AG09309 (cell line): ENCODE data around the gene PFKL.

Experiments used
- DNase-seq: peaks from one replicate; pipeline ENCODE4 v3.0.0-alpha.2; 2010; ENCODE audit warnings: low read depth
- H3K4me3 ChIP-seq: 2 replicates; pipeline ENCODE4 v1.5.1; 2011; ENCODE audit warnings: mild to moderate bottlenecking, low read depth, low read length, moderate library complexity; ENCODE audit not compliant: control insufficient read depth
- TF ChIP-seq, protein P1 (sequence below): IDR thresholded peaks from 2 replicates; pipeline ENCODE4 v1.5.1; 2011; ENCODE audit warnings: mild to moderate bottlenecking, low read depth, low read length, inconsistent platforms; ENCODE audit not compliant: insufficient read depth, control insufficient read depth; ENCODE audit errors: missing control alignments

PFKL gene

DNA sequence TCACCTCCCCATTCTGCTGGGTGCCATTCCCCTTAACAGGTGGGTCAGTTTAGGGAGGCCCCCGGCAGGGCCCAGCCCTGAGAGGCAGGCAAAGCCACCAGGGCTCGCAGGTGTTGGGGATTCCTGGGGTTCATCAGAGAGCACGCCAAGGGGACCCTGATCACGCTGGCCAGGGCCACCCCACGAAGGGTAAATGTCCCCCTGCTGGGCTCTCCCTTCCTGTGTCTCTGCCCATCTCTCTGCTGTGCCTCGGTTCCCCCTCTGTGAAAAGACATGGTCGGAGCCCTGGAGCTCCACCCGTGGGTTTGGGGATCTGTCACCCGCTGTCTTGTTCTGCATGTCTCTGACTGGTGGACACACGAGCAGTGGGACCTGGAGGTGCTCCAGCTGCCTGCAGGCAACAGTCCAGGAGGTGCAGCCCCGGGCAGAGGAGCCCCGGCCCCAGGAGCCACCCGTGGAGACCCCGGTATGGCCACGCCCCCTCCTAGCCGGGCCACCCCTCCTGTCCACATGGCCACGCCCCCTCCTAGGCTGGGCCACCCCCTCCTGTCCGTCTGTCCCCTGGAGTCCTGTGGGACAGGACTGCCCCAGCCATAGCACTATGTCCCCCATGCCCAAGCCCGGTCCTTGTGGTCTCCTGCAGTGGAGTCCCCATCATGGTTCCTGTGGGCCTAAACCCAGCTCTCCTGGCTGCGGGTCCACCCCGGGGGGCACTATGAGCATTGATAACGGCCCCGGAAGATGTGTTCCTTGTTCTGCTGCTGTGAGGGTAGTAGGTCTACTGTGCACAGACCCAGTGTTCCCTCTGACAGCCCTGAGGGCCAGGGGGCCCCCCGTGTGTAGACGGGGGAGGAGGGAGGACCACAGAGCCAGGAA lies 7.7 kb upstream of the PFKL start:
- no peak overlapping the region for H3K4me3 ChIP-seq
- no peak for DNase-seq
- TF ChIP-seq, protein P1, sequence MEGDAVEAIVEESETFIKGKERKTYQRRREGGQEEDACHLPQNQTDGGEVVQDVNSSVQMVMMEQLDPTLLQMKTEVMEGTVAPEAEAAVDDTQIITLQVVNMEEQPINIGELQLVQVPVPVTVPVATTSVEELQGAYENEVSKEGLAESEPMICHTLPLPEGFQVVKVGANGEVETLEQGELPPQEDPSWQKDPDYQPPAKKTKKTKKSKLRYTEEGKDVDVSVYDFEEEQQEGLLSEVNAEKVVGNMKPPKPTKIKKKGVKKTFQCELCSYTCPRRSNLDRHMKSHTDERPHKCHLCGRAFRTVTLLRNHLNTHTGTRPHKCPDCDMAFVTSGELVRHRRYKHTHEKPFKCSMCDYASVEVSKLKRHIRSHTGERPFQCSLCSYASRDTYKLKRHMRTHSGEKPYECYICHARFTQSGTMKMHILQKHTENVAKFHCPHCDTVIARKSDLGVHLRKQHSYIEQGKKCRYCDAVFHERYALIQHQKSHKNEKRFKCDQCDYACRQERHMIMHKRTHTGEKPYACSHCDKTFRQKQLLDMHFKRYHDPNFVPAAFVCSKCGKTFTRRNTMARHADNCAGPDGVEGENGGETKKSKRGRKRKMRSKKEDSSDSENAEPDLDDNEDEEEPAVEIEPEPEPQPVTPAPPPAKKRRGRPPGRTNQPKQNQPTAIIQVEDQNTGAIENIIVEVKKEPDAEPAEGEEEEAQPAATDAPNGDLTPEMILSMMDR = no peak

DNA sequence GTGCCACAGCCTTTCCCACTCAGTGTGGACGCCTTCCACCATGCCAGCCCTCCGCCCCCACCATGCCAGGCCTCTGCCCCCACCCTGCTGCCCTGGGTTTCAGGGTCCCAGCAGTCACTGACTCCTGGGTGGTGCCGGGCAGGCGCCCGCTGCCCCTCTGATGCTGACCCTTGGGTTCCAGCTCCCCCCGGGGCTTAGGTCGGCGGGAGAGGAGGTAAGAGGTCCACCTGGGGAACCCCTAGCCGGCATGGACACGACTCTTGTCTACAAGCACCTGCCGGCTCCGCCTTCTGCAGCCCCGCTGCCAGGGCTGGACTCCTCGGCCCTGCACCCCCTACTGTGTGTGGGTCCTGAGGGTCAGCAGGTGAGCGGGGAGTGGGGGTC lies 7.0 kb upstream of the PFKL start:
- TF ChIP-seq, protein P1 = no peak
- no peak overlapping the region for H3K4me3 ChIP-seq
- DNase-seq = no peak

DNA sequence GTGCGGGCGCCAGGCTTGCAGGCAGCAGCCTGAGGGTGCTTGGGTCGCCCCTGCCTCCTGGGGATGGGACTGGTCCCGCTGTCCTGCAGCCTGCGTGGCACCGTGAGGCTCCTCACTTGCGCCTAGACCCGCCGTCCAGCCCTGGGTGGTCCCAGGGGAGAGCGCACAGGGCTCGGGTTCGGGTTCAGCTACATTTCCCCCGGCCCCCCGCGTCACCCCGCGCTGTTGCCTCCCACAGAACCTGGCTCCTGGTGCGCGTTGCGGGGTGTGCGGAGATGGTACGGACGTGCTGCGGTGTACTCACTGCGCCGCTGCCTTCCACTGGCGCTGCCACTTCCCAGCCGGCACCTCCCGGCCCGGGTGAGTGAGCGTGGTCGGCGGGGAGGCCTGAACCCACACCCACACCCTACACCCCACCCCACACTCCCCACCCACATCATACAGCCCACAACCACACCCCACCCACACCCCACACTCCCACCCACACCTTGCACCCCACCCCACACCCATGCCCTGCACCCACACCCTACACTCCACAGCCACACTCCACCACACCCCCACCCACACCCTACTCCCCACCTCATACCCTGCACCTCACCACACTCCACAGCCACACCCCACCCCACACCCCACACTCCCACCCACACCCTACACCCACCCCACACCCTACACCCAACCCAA lies 6.2 kb upstream of the PFKL start:
- TF ChIP-seq, protein P1 = no peak
- H3K4me3 ChIP-seq = no peak overlapping the region
- DNase-seq = no peak

DNA sequence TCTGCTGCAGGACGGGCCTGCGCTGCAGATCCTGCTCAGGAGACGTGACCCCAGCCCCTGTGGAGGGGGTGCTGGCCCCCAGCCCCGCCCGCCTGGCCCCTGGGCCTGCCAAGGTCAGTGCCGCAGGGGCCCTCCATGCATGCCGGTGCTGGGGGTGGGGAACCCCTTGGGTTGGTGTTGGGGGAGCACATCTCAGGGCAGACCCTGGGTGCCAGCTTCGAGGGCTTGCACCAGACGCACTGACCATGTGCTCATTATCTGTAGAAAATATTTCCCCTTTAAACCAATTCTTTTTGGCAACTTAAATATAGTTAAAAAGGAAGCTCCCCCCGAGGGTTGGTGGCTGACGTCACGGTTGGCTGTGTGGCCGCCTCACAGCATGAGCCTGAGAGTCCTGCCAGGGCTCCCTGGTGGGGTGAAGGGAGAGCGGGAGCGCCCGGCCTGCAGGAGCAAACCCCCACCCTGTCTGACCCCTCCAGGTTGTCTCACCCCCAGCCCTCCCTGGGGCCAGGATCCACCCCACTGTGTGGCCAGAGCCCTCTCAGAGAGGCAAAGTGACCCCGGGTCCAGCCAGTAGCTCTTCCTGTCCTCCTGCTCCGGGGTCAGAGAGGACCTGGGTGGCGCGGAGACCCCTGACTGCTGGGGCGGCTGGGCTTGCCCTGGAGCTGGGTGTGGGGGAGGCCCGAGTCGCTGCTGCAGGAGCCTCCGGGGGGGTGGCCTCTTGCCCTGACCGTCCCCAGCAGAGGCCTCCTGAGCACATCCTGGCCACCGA lies 5.3 kb upstream of the PFKL start:
- no peak overlapping the region for H3K4me3 ChIP-seq
- no peak for DNase-seq
- TF ChIP-seq, protein P1 = no peak

DNA sequence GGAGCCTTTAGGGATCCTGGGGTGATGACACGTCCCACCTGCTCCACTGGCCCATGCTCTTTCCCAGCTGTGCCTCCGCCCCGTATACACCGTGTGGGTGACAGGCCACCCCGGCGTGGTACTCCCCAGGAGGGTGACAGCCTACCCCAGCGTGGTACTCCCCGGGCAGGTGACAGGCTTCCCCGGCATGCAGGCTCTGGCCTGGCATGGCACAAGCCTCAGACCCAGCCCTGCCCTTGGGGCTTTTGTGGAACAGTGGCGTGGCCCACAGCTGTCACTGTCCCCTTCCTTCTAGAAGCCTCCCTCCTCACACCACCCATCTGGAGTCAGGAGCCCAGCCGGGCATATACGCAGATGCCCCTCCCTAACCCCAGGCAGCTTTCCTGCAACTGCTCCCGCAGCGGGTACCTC lies 4.7 kb upstream of the PFKL start:
- TF ChIP-seq, protein P1 = no peak
- no peak overlapping the region for H3K4me3 ChIP-seq
- no peak for DNase-seq

DNA sequence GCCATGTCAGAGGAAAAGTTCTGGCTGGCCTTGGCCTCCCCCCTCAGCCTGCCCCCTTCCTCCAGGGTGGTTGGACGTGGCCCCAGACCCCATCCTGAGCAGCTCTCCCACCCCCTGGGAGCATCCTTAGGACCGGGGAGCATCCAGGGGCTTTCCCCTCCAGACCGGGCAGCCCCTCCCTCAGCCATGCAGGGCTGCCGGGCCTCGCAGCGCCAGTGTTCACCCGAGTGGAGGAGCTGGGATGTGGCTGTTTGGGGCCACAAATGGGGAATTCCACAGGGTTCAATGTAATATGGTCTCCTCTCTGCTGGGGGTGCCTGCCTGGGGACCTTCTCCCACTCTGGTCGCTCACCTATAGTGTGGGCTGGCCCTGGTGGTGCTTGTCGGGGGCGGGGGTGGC lies 4.2 kb upstream of the PFKL start:
- TF ChIP-seq, protein P1 = no peak
- H3K4me3 ChIP-seq = no peak overlapping the region
- DNase-seq = no peak
